Glutamatergic neuron (in vitro differentiated cells): ENCODE results near the gene MGAT5B. TPM values are rescaled to one million over a fixed set of nuclear protein-coding genes. Genes with fewer than 3 reads are reported as not detected.
"Not testable (repeated sequence)": the region's sequence is repeated elsewhere in the genome, so short reads cannot be mapped to it uniquely, and the experiment has no call there.

Source experiments
- DNase-seq: peaks from one replicate; pipeline ENCODE4 v3.0.0; 2022
- H3K27ac Mint-ChIP-seq: one replicate; pipeline ENCODE4 v1.8.0; 2020; ENCODE audit warnings: mild to moderate bottlenecking, mixed read lengths, inconsistent platforms; ENCODE audit not compliant: unreplicated experiment
- H3K27me3 Mint-ChIP-seq: one replicate; pipeline ENCODE4 v1.8.0; 2020; ENCODE audit warnings: mild to moderate bottlenecking, moderate library complexity, mixed read lengths, inconsistent platforms; ENCODE audit not compliant: unreplicated experiment
- H3K36me3 Mint-ChIP-seq: one replicate; pipeline ENCODE4 v1.8.0; 2020; ENCODE audit warnings: mild to moderate bottlenecking, mixed read lengths, inconsistent platforms; ENCODE audit not compliant: unreplicated experiment
- H3K4me1 Mint-ChIP-seq: one replicate; pipeline ENCODE4 v1.8.0; 2020; ENCODE audit warnings: mild to moderate bottlenecking, low read depth, mixed read lengths, inconsistent platforms; ENCODE audit not compliant: unreplicated experiment
- H3K4me3 Mint-ChIP-seq: one replicate; pipeline ENCODE4 v1.8.0; 2020; ENCODE audit warnings: mild to moderate bottlenecking, mixed read lengths, inconsistent platforms; ENCODE audit not compliant: unreplicated experiment
- H3K9me3 Mint-ChIP-seq: one replicate; pipeline ENCODE4 v1.8.0; 2020; ENCODE audit warnings: mild to moderate bottlenecking, moderate library complexity, mixed read lengths, inconsistent platforms; ENCODE audit not compliant: unreplicated experiment
- total RNA-seq: library from RNA; stranded (reverse); fragmentation: NEBNext Ultra II Directional; extraction: Animal tissue kit (Norgen Biotek cat#: 25700); gene quantifications from one replicate; pipeline ENCODE4 v1.2.1, GENCODE V29; 2021; ENCODE audit not compliant: unreplicated experiment
- TF ChIP-seq, protein P1 (sequence below): fragments of 200-600 bp; sonication (generic); IDR thresholded peaks from one replicate; pipeline ENCODE4 v1.5.0; 2021; ENCODE audit not compliant: partially characterized antibody, unreplicated experiment

The MGAT5B gene
- total RNA-seq, 1 donor from 2014 or later, result 22.9 TPM

DNA sequence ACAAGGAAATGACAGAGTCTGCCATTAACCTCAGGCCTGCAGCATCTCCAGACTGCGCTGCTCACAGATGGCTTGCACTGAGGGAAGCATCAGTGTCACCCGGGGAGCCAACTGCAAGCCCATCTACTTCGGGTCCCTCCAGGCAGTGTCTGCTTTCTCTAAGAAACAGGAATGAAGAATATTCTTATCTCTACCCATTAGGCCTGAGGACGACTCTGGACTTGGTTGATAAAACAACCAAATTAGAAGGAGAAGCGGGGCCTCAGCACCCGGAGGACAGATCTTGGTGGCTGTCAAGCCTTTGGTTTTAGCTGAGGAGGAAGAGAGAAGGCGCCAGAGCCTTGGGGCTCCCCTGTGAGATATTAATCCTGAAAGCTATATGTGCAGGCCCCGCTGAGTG is 19.5 kb upstream of the MGAT5B start:
- H3K27me3 Mint-ChIP-seq, result peaks cover 13% of the 10 kb centered on the region
- H3K36me3 Mint-ChIP-seq, result no peaks in the 10 kb centered on the region
- H3K9me3 Mint-ChIP-seq, result peaks cover 7% of the 10 kb centered on the region
- H3K27ac Mint-ChIP-seq, result no peak overlapping the region
- DNase-seq, result no peak
- no peak overlapping the region for H3K4me3 Mint-ChIP-seq
- H3K4me1 Mint-ChIP-seq, result peaks cover 18% of the 10 kb centered on the region
- TF ChIP-seq, protein P1, sequence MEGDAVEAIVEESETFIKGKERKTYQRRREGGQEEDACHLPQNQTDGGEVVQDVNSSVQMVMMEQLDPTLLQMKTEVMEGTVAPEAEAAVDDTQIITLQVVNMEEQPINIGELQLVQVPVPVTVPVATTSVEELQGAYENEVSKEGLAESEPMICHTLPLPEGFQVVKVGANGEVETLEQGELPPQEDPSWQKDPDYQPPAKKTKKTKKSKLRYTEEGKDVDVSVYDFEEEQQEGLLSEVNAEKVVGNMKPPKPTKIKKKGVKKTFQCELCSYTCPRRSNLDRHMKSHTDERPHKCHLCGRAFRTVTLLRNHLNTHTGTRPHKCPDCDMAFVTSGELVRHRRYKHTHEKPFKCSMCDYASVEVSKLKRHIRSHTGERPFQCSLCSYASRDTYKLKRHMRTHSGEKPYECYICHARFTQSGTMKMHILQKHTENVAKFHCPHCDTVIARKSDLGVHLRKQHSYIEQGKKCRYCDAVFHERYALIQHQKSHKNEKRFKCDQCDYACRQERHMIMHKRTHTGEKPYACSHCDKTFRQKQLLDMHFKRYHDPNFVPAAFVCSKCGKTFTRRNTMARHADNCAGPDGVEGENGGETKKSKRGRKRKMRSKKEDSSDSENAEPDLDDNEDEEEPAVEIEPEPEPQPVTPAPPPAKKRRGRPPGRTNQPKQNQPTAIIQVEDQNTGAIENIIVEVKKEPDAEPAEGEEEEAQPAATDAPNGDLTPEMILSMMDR, result no peak

DNA sequence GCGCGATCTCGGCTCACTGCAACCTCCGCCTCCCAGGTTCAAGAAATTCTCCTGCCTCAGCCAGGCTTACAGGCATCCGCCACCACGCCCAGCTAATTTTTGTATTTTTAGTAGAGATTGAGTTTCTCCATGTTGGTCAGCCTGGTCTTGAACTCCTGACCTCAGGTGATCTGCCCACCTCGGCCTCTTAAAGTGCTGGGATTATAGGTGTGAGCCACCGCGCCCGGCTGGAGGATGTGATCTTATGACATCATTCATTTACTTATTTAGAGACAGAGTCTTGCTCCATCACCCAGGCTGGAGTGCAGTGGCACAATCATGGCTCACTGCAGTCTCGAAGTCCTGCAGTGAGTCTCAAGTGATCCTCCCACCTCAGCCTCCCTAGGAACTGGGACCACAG is 19.0 kb upstream of the MGAT5B start:
- not testable (repeated sequence) for DNase-seq, H3K4me3 Mint-ChIP-seq, H3K27ac Mint-ChIP-seq, H3K9me3 Mint-ChIP-seq, H3K36me3 Mint-ChIP-seq
- Mint-ChIP-seq H3K27me3 (peaks cover 11% of the 10 kb centered on the region), H3K4me1 (peaks cover 13% of the 10 kb centered on the region)

DNA sequence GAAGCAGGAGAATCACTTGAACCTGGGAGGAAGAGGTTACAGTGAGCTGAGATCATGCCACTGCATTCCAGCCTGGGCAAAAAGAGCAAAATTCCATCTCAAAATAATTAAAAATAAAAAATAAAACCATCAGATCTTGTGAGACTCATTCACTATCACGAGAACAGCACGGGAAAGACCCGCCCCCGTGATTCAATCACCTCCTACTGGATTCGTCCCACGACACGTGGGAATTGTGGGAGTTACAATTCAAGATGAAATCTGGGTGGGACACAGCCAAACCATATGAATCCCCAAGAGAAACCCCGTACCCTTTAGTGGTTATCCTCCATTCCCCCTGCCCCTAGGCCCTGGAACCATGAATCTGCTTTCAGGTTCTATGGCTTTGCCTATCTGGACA is 15.4 kb upstream of the MGAT5B start:
- TF ChIP-seq, protein P1, result no peak
- H3K36me3 Mint-ChIP-seq, result no peaks in the 10 kb centered on the region
- peaks cover 2% of the 10 kb centered on the region for H3K27me3 Mint-ChIP-seq
- H3K4me1 Mint-ChIP-seq, result no peaks in the 10 kb centered on the region
- no peak overlapping the region for H3K4me3 Mint-ChIP-seq
- no peak for DNase-seq
- no peaks in the 10 kb centered on the region for H3K9me3 Mint-ChIP-seq
- H3K27ac Mint-ChIP-seq, result no peak overlapping the region

DNA sequence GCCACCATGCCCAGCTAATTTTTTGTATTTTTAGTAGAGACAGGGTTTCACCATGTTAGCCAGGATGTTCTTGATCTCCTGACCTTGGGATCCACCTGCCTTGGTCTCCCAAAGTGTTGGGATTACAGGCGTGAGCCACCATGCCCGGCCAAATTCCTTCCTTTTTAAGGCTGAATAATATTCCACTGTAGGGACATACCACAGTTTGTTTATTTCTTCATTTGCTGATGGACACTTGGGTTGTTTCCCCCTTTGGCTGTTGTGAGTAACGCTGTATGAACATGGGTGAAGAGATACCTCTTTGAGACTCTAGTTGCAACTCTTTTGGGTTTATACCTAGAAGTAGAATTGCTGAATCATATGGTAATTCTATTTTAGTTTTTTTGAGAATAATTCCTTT is 13.1 kb upstream of the MGAT5B start:
- Mint-ChIP-seq H3K4me1 (no peaks in the 10 kb centered on the region), H3K27me3 (peaks cover 2% of the 10 kb centered on the region), H3K9me3 (no peaks in the 10 kb centered on the region), H3K36me3 (no peaks in the 10 kb centered on the region), H3K4me3 (no peak overlapping the region), H3K27ac (no peak overlapping the region)
- DNase-seq, result no peak
- TF ChIP-seq, protein P1, result no peak

DNA sequence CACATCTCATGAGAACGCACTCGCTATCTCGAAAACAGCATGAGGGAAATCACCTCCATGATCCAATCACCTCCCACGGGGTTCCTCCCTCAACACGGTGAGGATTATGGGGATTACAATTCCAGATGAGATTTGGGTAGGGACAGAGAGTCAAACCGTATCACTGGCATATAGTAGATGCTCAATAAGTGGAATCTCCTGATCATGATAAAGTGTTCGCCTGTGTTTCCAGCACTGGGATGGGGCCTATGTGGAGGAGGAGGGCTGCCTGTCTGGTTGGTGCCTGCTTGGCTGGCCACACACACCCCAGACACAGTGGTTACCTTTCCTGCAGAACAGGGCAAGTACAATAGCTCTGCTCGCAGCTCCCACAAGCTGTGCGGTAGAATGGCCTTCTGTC is 6.1 kb upstream of the MGAT5B start:
- TF ChIP-seq, protein P1, result no peak
- peaks cover 2% of the 10 kb centered on the region for H3K27me3 Mint-ChIP-seq
- DNase-seq, result no peak
- no peaks in the 10 kb centered on the region for H3K36me3 Mint-ChIP-seq
- no peak overlapping the region for H3K27ac Mint-ChIP-seq
- H3K4me3 Mint-ChIP-seq, result no peak overlapping the region
- H3K4me1 Mint-ChIP-seq, result no peaks in the 10 kb centered on the region
- no peaks in the 10 kb centered on the region for H3K9me3 Mint-ChIP-seq

DNA sequence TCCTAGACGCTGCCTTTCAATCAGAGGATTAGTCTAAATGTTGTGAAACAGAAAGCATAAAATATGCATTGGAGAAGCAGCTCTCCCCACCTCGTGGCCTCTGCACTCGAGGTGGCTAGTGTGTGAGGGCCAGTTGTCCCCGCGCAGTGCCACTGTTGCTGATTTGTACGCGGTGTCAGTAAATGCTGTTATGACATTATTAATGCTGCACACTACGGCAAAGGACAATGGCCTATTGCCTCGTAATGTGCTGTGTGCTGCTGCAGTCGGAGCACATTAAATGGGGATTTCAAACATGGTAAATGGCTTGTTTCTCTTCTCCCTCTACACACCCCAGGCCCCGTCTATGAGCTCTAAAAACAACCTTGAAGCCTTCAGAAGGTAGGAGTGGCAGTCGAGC is 5.7 kb upstream of the MGAT5B start:
- DNase-seq, result no peak
- Mint-ChIP-seq H3K27me3 (peaks cover 2% of the 10 kb centered on the region), H3K27ac (no peak overlapping the region), H3K4me1 (peaks cover under 1% of the 10 kb centered on the region), H3K36me3 (no peaks in the 10 kb centered on the region), H3K9me3 (no peaks in the 10 kb centered on the region), H3K4me3 (no peak overlapping the region)
- TF ChIP-seq, protein P1, result no peak
